H1 (cell line): ENCODE measurements around the gene CDCP1. TPM values are rescaled to one million over a fixed set of nuclear protein-coding genes. Genes with fewer than 3 reads are reported as not detected.

Experiments
- CTCF ChIA-PET: fragments of 300-600 bp; sonication (Branson Sonifier 250); formaldehyde crosslinking; loops from one replicate; lab custom pipeline; 2021; ENCODE audit not compliant: partially characterized antibody; lab: Charles Lee
- POLR2A ChIA-PET: fragments of 300-600 bp; sonication (Branson Sonifier 250); formaldehyde crosslinking; loops from one replicate; lab custom pipeline; 2021; ENCODE audit warnings: inconsistent platforms; ENCODE audit not compliant: partially characterized antibody; lab: Charles Lee
- DNase-seq, 2 experiments: peaks; one replicate each; pipeline versions ENCODE4 v3.0.0 to v3.0.0-alpha.2; 2010 to 2022; ENCODE audit warnings: low spot score in 2 of 2, low read depth in 1 of 2, mixed read lengths in 1 of 2
- FAIRE-seq: peaks from 2 replicates; lab custom pipeline; 2011; peaks lifted over from hg19 to GRCh38; lab: Jason Lieb, UNC
- H2AFZ ChIP-seq: 2 replicates; pipeline ENCODE4 v1.8.1; 2012; ENCODE audit warnings: low read length, inconsistent platforms
- H2AK5ac ChIP-seq: 2 replicates; pipeline ENCODE4 v1.6.1; 2013; ENCODE audit warnings: low read depth, low read length
- H2BK120ac ChIP-seq: replicated peaks from 2 replicates; pipeline ENCODE3; 2013; ENCODE audit warnings: low read depth, low read length, inconsistent platforms
- H2BK12ac ChIP-seq: 2 replicates; pipeline ENCODE4 v1.6.1; 2013; ENCODE audit warnings: low read depth, low read length
- H2BK15ac ChIP-seq: 2 replicates; pipeline ENCODE4 v1.6.1; 2013; ENCODE audit warnings: low read length
- H2BK20ac ChIP-seq: 2 replicates; pipeline ENCODE4 v1.6.1; 2013; ENCODE audit warnings: low read length
- H2BK5ac ChIP-seq: 2 replicates; pipeline ENCODE4 v1.6.1; 2013; ENCODE audit warnings: low read depth, low read length
- H3K14ac ChIP-seq: 2 replicates; pipeline ENCODE4 v1.6.1; 2013; ENCODE audit warnings: inconsistent platforms; ENCODE audit not compliant: insufficient read length
- H3K18ac ChIP-seq: 2 replicates; pipeline ENCODE4 v1.6.1; 2013; ENCODE audit warnings: low read length; ENCODE audit errors: extremely low read depth
- H3K23ac ChIP-seq: 2 replicates; pipeline ENCODE4 v1.6.1; 2013; ENCODE audit warnings: inconsistent platforms; ENCODE audit not compliant: insufficient read length
- H3K23me2 ChIP-seq: 2 replicates; pipeline ENCODE4 v1.6.1; 2013; ENCODE audit warnings: low read depth, low read length
- H3K27ac ChIP-seq: 2 replicates; pipeline ENCODE4 v1.6.1; 2011; ENCODE audit warnings: low read depth, low read length, inconsistent platforms
- H3K27me3 ChIP-seq, 4 experiments: replicated peaks in 1 of 4; 1 replicate in 1 of 4; 2 replicates in 3 of 4; pipeline versions ENCODE4 v1.6.1 to v1.8.1; 2011 to 2013; ENCODE audit warnings: low read length in 3 of 4, mild to moderate bottlenecking in 3 of 4, inconsistent platforms in 2 of 4, mixed read lengths in 2 of 4, moderate library complexity in 1 of 4; ENCODE audit not compliant: control insufficient read depth in 3 of 4, insufficient read depth in 3 of 4; ENCODE audit errors: extremely low read depth in 1 of 4
- H3K36me3 ChIP-seq, 4 experiments: 2 replicates each; pipeline versions ENCODE4 v1.6.1 to v1.8.1; 2011 to 2013; ENCODE audit warnings: mild to moderate bottlenecking in 4 of 4, low read length in 3 of 4, moderate library complexity in 2 of 4, control low read depth in 1 of 4, inconsistent platforms in 1 of 4; ENCODE audit not compliant: insufficient read depth in 4 of 4, control insufficient read depth in 2 of 4
- H3K4ac ChIP-seq: replicated peaks from 2 replicates; pipeline ENCODE3; 2013; ENCODE audit warnings: low read length, low read depth, mixed read lengths, inconsistent platforms; ENCODE audit not compliant: insufficient read length
- H3K4me1 ChIP-seq, 4 experiments: replicated peaks in 1 of 4; 1 replicate in 1 of 4; 2 replicates in 3 of 4; pipeline versions ENCODE4 v1.6.1 to v1.8.1; 2011 to 2013; ENCODE audit warnings: low read length in 3 of 4, inconsistent platforms in 2 of 4, mixed read lengths in 1 of 4; ENCODE audit not compliant: insufficient read depth in 4 of 4, control insufficient read depth in 3 of 4
- H3K4me2 ChIP-seq, 2 experiments: 2 replicates each; pipeline versions ENCODE4 v1.6.1 to v1.8.1; 2011 to 2013; ENCODE audit warnings: low read depth in 2 of 2, low read length in 2 of 2, control low read depth in 1 of 2, inconsistent platforms in 1 of 2, mild to moderate bottlenecking in 1 of 2; ENCODE audit not compliant: insufficient read depth in 1 of 2
- H3K4me3 ChIP-seq, 4 experiments: fragments of 200-600, 300-600 bp in 1 of 4; sonication (generic), shearing (Covaris generic), sonication (Bioruptor Twin) in 1 of 4; 2 replicates each; pipeline versions ENCODE4 v1.5.1 to v1.8.1; 2011 to 2016; ENCODE audit warnings: low read length in 4 of 4, low read depth in 3 of 4, control low read depth in 2 of 4, inconsistent platforms in 2 of 4, mild to moderate bottlenecking in 2 of 4, mixed read lengths in 1 of 4, moderate library complexity in 1 of 4; ENCODE audit not compliant: insufficient read depth in 2 of 4; ENCODE audit errors: extremely low read depth in 1 of 4
- H3K56ac ChIP-seq: replicated peaks from 2 replicates; pipeline ENCODE3; 2013; ENCODE audit warnings: low read depth, mild to moderate bottlenecking, mixed read lengths, low read length, inconsistent platforms; ENCODE audit not compliant: insufficient read length
- H3K79me1 ChIP-seq: 2 replicates; pipeline ENCODE4 v1.6.1; 2013; ENCODE audit warnings: low read depth, low read length, control low read depth
- H3K79me2 ChIP-seq, 2 experiments: 2 replicates each; pipeline versions ENCODE4 v1.6.1 to v1.8.1; 2012 to 2013; ENCODE audit warnings: low read length in 2 of 2, mild to moderate bottlenecking in 2 of 2, inconsistent platforms in 1 of 2; ENCODE audit not compliant: insufficient read depth in 2 of 2, control insufficient read depth in 1 of 2
- H3K9ac ChIP-seq, 4 experiments: replicated peaks in 1 of 4; 1 replicate in 1 of 4; 2 replicates in 3 of 4; pipeline versions ENCODE4 v1.6.1 to v1.8.1; 2011 to 2013; ENCODE audit warnings: low read depth in 3 of 4, low read length in 3 of 4, control low read depth in 2 of 4, mild to moderate bottlenecking in 2 of 4, moderate library complexity in 2 of 4, inconsistent platforms in 1 of 4; ENCODE audit errors: extremely low read depth in 1 of 4
- H3K9me3 ChIP-seq, 2 experiments: 2 replicates each; pipeline versions ENCODE4 v1.6.1 to v1.8.1; 2012 to 2013; ENCODE audit warnings: mild to moderate bottlenecking in 2 of 2, moderate library complexity in 2 of 2, control low read depth in 1 of 2, inconsistent platforms in 1 of 2, low read depth in 1 of 2, low read length in 1 of 2, mixed read lengths in 1 of 2; ENCODE audit not compliant: insufficient read depth in 2 of 2
- H4K20me1 ChIP-seq, 2 experiments: replicated peaks in 1 of 2; 2 replicates each; pipeline versions ENCODE3 to v1.8.1; 2011 to 2013; ENCODE audit warnings: inconsistent platforms in 2 of 2, low read length in 2 of 2, mild to moderate bottlenecking in 1 of 2; ENCODE audit not compliant: insufficient read depth in 2 of 2, control insufficient read depth in 1 of 2
- H4K5ac ChIP-seq: 2 replicates; pipeline ENCODE4 v1.6.1; 2013; ENCODE audit warnings: low read length, low read depth, mixed read lengths, inconsistent platforms; ENCODE audit not compliant: insufficient read length
- H4K8ac ChIP-seq: 2 replicates; pipeline ENCODE4 v1.8.0; 2013; ENCODE audit warnings: mild to moderate bottlenecking, moderate library complexity, low read length, inconsistent platforms; ENCODE audit not compliant: insufficient read depth; ENCODE audit errors: extremely low read depth
- H4K91ac ChIP-seq: replicated peaks from 2 replicates; pipeline ENCODE3; 2013; ENCODE audit warnings: low read length, mixed read lengths, inconsistent platforms; ENCODE audit not compliant: insufficient read length
- CBX8 ChIP-seq: fragments of 300-800, 300-1000 bp; sonication (generic); IDR thresholded peaks from 2 replicates; pipeline ENCODE4 v1.7.1; 2016; ENCODE audit warnings: low read depth, low read length, borderline replicate concordance
- CHD1 ChIP-seq: IDR thresholded peaks from 2 replicates; pipeline ENCODE4 v1.6.1; 2012; ENCODE audit warnings: low read depth, low read length, improper control_type of control experiment
- CTCF ChIP-seq, 3 experiments: IDR thresholded peaks; 1 replicate in 2 of 3; 2 replicates in 1 of 3; pipeline versions ENCODE4 v1.5.1 to v1.6.1; 2011; ENCODE audit warnings: low read length in 3 of 3, mild to moderate bottlenecking in 3 of 3, inconsistent platforms in 2 of 3, low read depth in 1 of 3, moderate library complexity in 1 of 3; ENCODE audit not compliant: insufficient read depth in 1 of 3; ENCODE audit errors: control extremely low read depth in 1 of 3
- FOSL1 ChIP-seq: IDR thresholded peaks from 2 replicates; pipeline ENCODE4 v1.6.1; 2011; ENCODE audit warnings: mild to moderate bottlenecking, low read depth, low read length, moderate library complexity; ENCODE audit not compliant: insufficient read depth
- GTF2F1 ChIP-seq: IDR thresholded peaks from 2 replicates; pipeline ENCODE4 v1.6.1; 2012; ENCODE audit warnings: low read depth, low read length, improper control_type of control experiment, borderline replicate concordance
- POLR2AphosphoS5 ChIP-seq: IDR thresholded peaks from 2 replicates; pipeline ENCODE4 v1.6.1; 2011; ENCODE audit warnings: low read depth, low read length
- SIRT6 ChIP-seq: IDR thresholded peaks from one replicate; pipeline ENCODE4 v1.7.1; 2012; ENCODE audit warnings: low read length, inconsistent platforms
- SUZ12 ChIP-seq: fragments of 200-600 bp; sonication (generic); IDR thresholded peaks from 2 replicates; pipeline ENCODE4 v1.6.1; 2012; ENCODE audit warnings: mild to moderate bottlenecking, inconsistent platforms, low read length, moderate library complexity, mixed read lengths
- ZNF274 ChIP-seq: IDR thresholded peaks from 2 replicates; pipeline ENCODE4 v1.7.0; 2012; ENCODE audit warnings: low read length, borderline replicate concordance; ENCODE audit errors: extremely low read depth
- WGBS, 2 experiments: shearing (Covaris generic) in 1 of 2; methylation state at CpG; one replicate each; pipeline versions ENCODE4 v1.1.6 to v1.1.7; 2013 to 2015; ENCODE audit warnings: low lambda C conversion rate in 2 of 2, mixed read lengths in 2 of 2, inconsistent platforms in 1 of 2, low coverage in 1 of 2, missing lambda C conversion rate in 1 of 2; ENCODE audit not compliant: insufficient replicate concordance in 2 of 2, insufficient coverage in 1 of 2, insufficient read length in 1 of 2; ENCODE audit errors: extremely low coverage in 1 of 2, missing lambda C conversion rate in 1 of 2; 5-methylcytosine and 5-hydroxymethylcytosine counted together
- polyA plus RNA-seq, 7 experiments: library from polyadenylated mRNA; depleted of rRNA in 3 of 7; stranded (reverse) in 5 of 7; unstranded in 2 of 7; fragments of >200 nt in 5 of 7; fragments of 200-250 nt in 2 of 7; gene quantifications; 1 replicate in 5 of 7; 2 replicates in 1 of 7; 4 replicates in 1 of 7; pipeline versions ENCODE4 v1.2.1 to v1.2.3, GENCODE V29; 2011 to 2013; ENCODE audit warnings: missing spikeins in 2 of 7, mixed read lengths in 2 of 7
- total RNA-seq: library from RNA; stranded (reverse); fragmentation: NEBNext Ultra II Directional; extraction: Animal tissue kit (Norgen Biotek cat#: 25700); gene quantifications from 2 replicates; pipeline ENCODE4 v1.2.1, GENCODE V29; 2021

CDCP1 gene
- total and polyA plus RNA-seq, 2 of the 8 experiments (the other 6 are each of a cell fraction or from before 2014, with no cell fraction given) = 10.0 to 23.3 TPM

GRCh38 chr3:45143673-45144671, 2.2 kb downstream of the CDCP1 start:
- DNase-seq (no peak), FAIRE-seq (no peak)
- no peak overlapping the region for H4K5ac ChIP-seq
- no peak overlapping the region for H2AFZ ChIP-seq
- peaks cover 12% of the 10 kb centered on the region for H3K23me2 ChIP-seq
- no peak overlapping the region for H3K9ac ChIP-seq
- H3K27ac ChIP-seq = no peak overlapping the region
- POLR2A ChIA-PET = interaction anchor here (0.6 to 1.9 kb wide), 3 partner anchors 8 to 1816 kb away, joined by 3 to 11 read pairs (median 8); no protein-coding TSS in a partner anchor
- H3K9me3 ChIP-seq = no peaks in the 10 kb centered on the region
- H3K79me2 ChIP-seq = peaks cover 0 to 34% of the 10 kb centered on the region in 2 experiments; a peak in 2 of 4 replicates
- no peak overlapping the region for H2BK15ac ChIP-seq
- no peak overlapping the region for H3K14ac ChIP-seq
- H2BK20ac ChIP-seq = no peak overlapping the region
- H3K36me3 ChIP-seq = no peaks in the 10 kb centered on the region
- no peak overlapping the region for H3K4me3 ChIP-seq
- no peak overlapping the region for H2BK5ac ChIP-seq
- H4K8ac ChIP-seq = no peak overlapping the region
- no peak overlapping the region for H2BK12ac ChIP-seq
- no peak overlapping the region for H3K56ac ChIP-seq
- CTCF ChIA-PET = no interaction called here
- H3K4ac ChIP-seq = no peak overlapping the region
- H2BK120ac ChIP-seq = no peak overlapping the region
- no peak overlapping the region for H2AK5ac ChIP-seq
- peaks cover 6 to 30% (median 20%) of the 10 kb centered on the region in 4 experiments for H3K27me3 ChIP-seq
- peaks cover 6 to 17% (median 8%) of the 10 kb centered on the region in 4 experiments for H3K4me1 ChIP-seq
- peaks cover 5% of the 10 kb centered on the region in 2 experiments for H4K20me1 ChIP-seq
- no peak overlapping the region for H3K18ac ChIP-seq
- peaks cover 7% of the 10 kb centered on the region for H3K79me1 ChIP-seq
- no peak overlapping the region; a peak in 1 of 4 replicates for H3K4me2 ChIP-seq
- 87% methylated on average over 6 of the region's 6 CpGs; no CpG with 5 or more reads in 1 of the 2 experiments for WGBS, 2 experiments
- no peak overlapping the region for H3K23ac ChIP-seq
- H4K91ac ChIP-seq = no peak overlapping the region
- TF ChIP-seq GTF2F1 = no peak
- TF ChIP-seq POLR2AphosphoS5 = no peak
- TF ChIP-seq CHD1 = no peak
- TF ChIP-seq FOSL1 = no peak
- TF ChIP-seq CTCF (IDR thresholded peaks at IDR 0.05; ENCODE audit: control extremely low read depth in 1 of 3, insufficient read depth in 1 of 3, low read depth in 1 of 3, low read length in 3 of 3) = no peak
- TF ChIP-seq SIRT6 = no peak
- no peak for TF ChIP-seq SUZ12
- TF ChIP-seq ZNF274 = no peak
- no peak for TF ChIP-seq CBX8
